ENCODE measurements around the gene GDF15. TPM values are rescaled to one million over a fixed set of nuclear protein-coding genes. Genes with fewer than 3 reads are reported as not detected.

GDF15 gene
- total RNA-seq, 1 experiment from 2014 or later, result 27.3 TPM

- peak; percentile 95 for TF ChIP-seq USF1 (CRISPR knock-in tag; IDR thresholded peaks at IDR 0.05)
- no peak for TF ChIP-seq ZNF263 (CRISPR knock-in tag; IDR thresholded peaks at IDR 0.05; ENCODE audit: low read depth)
- TF ChIP-seq FOXP4 (CRISPR knock-in tag; IDR thresholded peaks at IDR 0.05), result peak; percentile 88; the same call in 1 of the 2 replicates
- TF ChIP-seq USF2 (CRISPR knock-in tag; IDR thresholded peaks at IDR 0.05), result peak; percentile 93
- TF ChIP-seq CDX4 (CRISPR knock-in tag; IDR thresholded peaks at IDR 0.05; ENCODE audit: borderline replicate concordance), result no peak
- TF ChIP-seq ZNF281 (CRISPR knock-in tag; IDR thresholded peaks at IDR 0.05), result peak; percentile 42; the same call in 1 of the 2 replicates
- peak; percentile 17; the same call in 1 of the 2 replicates for TF ChIP-seq ARID4B (CRISPR knock-in tag; IDR thresholded peaks at IDR 0.05; ENCODE audit: borderline replicate concordance)
- no peak for TF ChIP-seq ATF1 (CRISPR knock-in tag; IDR thresholded peaks at IDR 0.05)
- peak; percentile 32; the same call in 1 of the 2 replicates for TF ChIP-seq SMAD3 (CRISPR knock-in tag; IDR thresholded peaks at IDR 0.05; ENCODE audit: borderline replicate concordance)
- TF ChIP-seq GRHL2 (CRISPR knock-in tag; IDR thresholded peaks at IDR 0.05; ENCODE audit: insufficient replicate concordance, severe bottlenecking), result no peak
- TF ChIP-seq TEAD1 (CRISPR knock-in tag; IDR thresholded peaks at IDR 0.05), result peak; percentile 85
- TF ChIP-seq MAX (CRISPR knock-in tag; IDR thresholded peaks at IDR 0.05), result peak; percentile 97
- TF ChIP-seq GABPB1 (CRISPR knock-in tag; IDR thresholded peaks at IDR 0.05), result peak; percentile 79
- TF ChIP-seq JUN (CRISPR knock-in tag; IDR thresholded peaks at IDR 0.05), result peak; percentile 35; the same call in 1 of the 2 replicates
- TF ChIP-seq ETV6 (CRISPR knock-in tag; IDR thresholded peaks at IDR 0.05), result peak; percentile 94
- TF ChIP-seq FOXK1 (CRISPR knock-in tag; IDR thresholded peaks at IDR 0.05), result peak; percentile 72
- peak; percentile 98 for TF ChIP-seq NFE2L1 (CRISPR knock-in tag; IDR thresholded peaks at IDR 0.05)
- peak; percentile 96 for TF ChIP-seq TP53 (CRISPR knock-in tag; IDR thresholded peaks at IDR 0.05)
- peak; percentile 64; the same call in 1 of the 2 replicates for TF ChIP-seq ZNF232 (CRISPR knock-in tag; IDR thresholded peaks at IDR 0.05)
- TF ChIP-seq SP1 (CRISPR knock-in tag; conservative IDR thresholded peaks at IDR 0.05), result peak; percentile 79
- no peak for TF ChIP-seq IRF1 (CRISPR knock-in tag; IDR thresholded peaks at IDR 0.05)
- TF ChIP-seq OVOL2 (CRISPR knock-in tag; IDR thresholded peaks at IDR 0.05; ENCODE audit: borderline replicate concordance), result no peak
These were observed 11.9 kb upstream of the GDF15 start (continued) for GRCh38 chr19:18373892-18374629.

Data from WTC11 (cell line).